Keratinocyte (primary cell): ENCODE measurements around the gene WDSUB1. TPM values are rescaled to one million over a fixed set of nuclear protein-coding genes. Genes with fewer than 3 reads are reported as not detected.

Experiments used
- DNase-seq: peaks from one replicate; pipeline ENCODE4 v3.0.0-alpha.2; 2011; ENCODE audit warnings: low read depth, missing footprints, low spot score
- FAIRE-seq: peaks from 2 replicates; lab custom pipeline; 2011; peaks lifted over from hg19 to GRCh38; lab: Jason Lieb, UNC
- H2AFZ ChIP-seq: 2 replicates; pipeline ENCODE4 v1.6.0; 2012; ENCODE audit warnings: low read length, control low read depth, inconsistent platforms; ENCODE audit not compliant: control insufficient read depth
- H3K27ac ChIP-seq: 2 replicates; pipeline ENCODE4 v1.5.1; 2011; ENCODE audit warnings: low read length; ENCODE audit not compliant: control insufficient read depth, insufficient read depth
- H3K27me3 ChIP-seq: 3 replicates; pipeline ENCODE4 v1.6.0; 2011; ENCODE audit warnings: low read length; ENCODE audit not compliant: control insufficient read depth, insufficient read depth; ENCODE audit errors: extremely low read depth
- H3K36me3 ChIP-seq, 2 experiments: 2 replicates in 1 of 2; 3 replicates in 1 of 2; pipeline ENCODE4 v1.5.1; 2011; ENCODE audit warnings: low read length in 2 of 2, mild to moderate bottlenecking in 1 of 2; ENCODE audit not compliant: control insufficient read depth in 2 of 2, insufficient read depth in 2 of 2; ENCODE audit errors: extremely low read depth in 1 of 2
- H3K4me1 ChIP-seq: 3 replicates; pipeline ENCODE4 v1.5.1; 2011; ENCODE audit warnings: low read length; ENCODE audit not compliant: control insufficient read depth, insufficient read depth; ENCODE audit errors: extremely low read depth
- H3K4me2 ChIP-seq: 3 replicates; pipeline ENCODE4 v1.6.0; 2011; ENCODE audit warnings: low read depth, low read length; ENCODE audit not compliant: control insufficient read depth, insufficient read depth; ENCODE audit errors: extremely low read depth
- H3K4me3 ChIP-seq, 3 experiments: fragments of 200-600 bp in 1 of 3; sonication (generic) in 1 of 3; 2 replicates in 2 of 3; 3 replicates in 1 of 3; pipeline ENCODE4 v1.5.1; 2011 to 2016; ENCODE audit warnings: low read length in 3 of 3, mild to moderate bottlenecking in 3 of 3, control low read depth in 2 of 3, inconsistent platforms in 1 of 3, low read depth in 1 of 3, mixed read lengths in 1 of 3, mixed run types in 1 of 3, moderate library complexity in 1 of 3; ENCODE audit not compliant: control insufficient read depth in 2 of 3, insufficient read depth in 2 of 3; ENCODE audit errors: extremely low read depth in 1 of 3
- H3K79me2 ChIP-seq: 2 replicates; pipeline ENCODE4 v1.6.0; 2012; ENCODE audit warnings: low read length; ENCODE audit not compliant: control insufficient read depth, insufficient read depth
- H3K9ac ChIP-seq: 3 replicates; pipeline ENCODE4 v1.6.0; 2011; ENCODE audit warnings: low read length; ENCODE audit not compliant: control insufficient read depth, insufficient read depth; ENCODE audit errors: extremely low read depth
- H3K9me1 ChIP-seq: 3 replicates; pipeline ENCODE4 v1.6.0; 2011; ENCODE audit warnings: low read length; ENCODE audit not compliant: control insufficient read depth, insufficient read depth; ENCODE audit errors: extremely low read depth
- H3K9me3 ChIP-seq: 2 replicates; pipeline ENCODE4 v1.5.1; 2012; ENCODE audit warnings: low read depth, low read length; ENCODE audit not compliant: control insufficient read depth
- H4K20me1 ChIP-seq: 3 replicates; pipeline ENCODE4 v1.6.0; 2011; ENCODE audit warnings: low read length; ENCODE audit not compliant: control insufficient read depth, insufficient read depth; ENCODE audit errors: extremely low read depth
- CTCF ChIP-seq, 3 experiments: IDR thresholded peaks in 1 of 3; conservative IDR thresholded peaks in 1 of 3; optimal IDR thresholded peaks in 1 of 3; 2 replicates in 2 of 3; 3 replicates in 1 of 3; pipeline versions ENCODE3 to v1.5.1; 2011; ENCODE audit warnings: low read length in 3 of 3, mild to moderate bottlenecking in 3 of 3, moderate library complexity in 2 of 3, control low read depth in 1 of 3, inconsistent platforms in 1 of 3; ENCODE audit not compliant: insufficient read depth in 2 of 3; ENCODE audit errors: extremely low read depth in 1 of 3
- EZH2 ChIP-seq: IDR thresholded peaks from one replicate; pipeline ENCODE4 v1.6.1; 2012; ENCODE audit warnings: inconsistent platforms, mild to moderate bottlenecking, low read length, moderate library complexity
- dilution Hi-C: fragments of 300-500 bp; cut with MboI; formaldehyde crosslinking; loops from one replicate; pipeline ENCODE4 v1.7.0; 2020; ENCODE audit warnings: low sequenced_read_pairs; ENCODE audit not compliant: extremely low pct_ligation_motif_present
- polyA plus RNA-seq, 5 experiments: library from polyadenylated mRNA; depleted of rRNA in 3 of 5; stranded (reverse) in 3 of 5; stranded (forward) in 1 of 5; unstranded in 1 of 5; fragments of >200 nt; gene quantifications; 1 replicate in 1 of 5; 2 replicates in 3 of 5; 3 replicates in 1 of 5; pipeline versions ENCODE4 v1.2.1 to v1.2.3, GENCODE V29; 2011 to 2012; ENCODE audit warnings: missing spikeins in 2 of 5, low read depth in 1 of 5, low replicate concordance in 1 of 5

Gene WDSUB1
- polyA plus RNA-seq, 1 donor (not counting 4 experiments of a cell fraction or from before 2014, with no cell fraction given), result 4.0 TPM

- H3K9me1 ChIP-seq, result no peaks in the 10 kb centered on the region
- H4K20me1 ChIP-seq, result no peaks in the 10 kb centered on the region
- no peak for DNase-seq
- H2AFZ ChIP-seq, result no peak overlapping the region
- no peak for FAIRE-seq
- H3K27me3 ChIP-seq, result no peaks in the 10 kb centered on the region
- H3K9me3 ChIP-seq, result no peaks in the 10 kb centered on the region
- dilution Hi-C loops, result no loop called here
- no peaks in the 10 kb centered on the region for H3K79me2 ChIP-seq
- H3K9ac ChIP-seq, result no peak overlapping the region
- H3K4me1 ChIP-seq, result no peaks in the 10 kb centered on the region
- no peak overlapping the region for H3K27ac ChIP-seq
- H3K36me3 ChIP-seq, result peaks cover 26 to 31% of the 10 kb centered on the region in 2 experiments
- no peak overlapping the region for H3K4me2 ChIP-seq
- TF ChIP-seq EZH2, result no peak
- TF ChIP-seq CTCF (optimal IDR thresholded peaks at IDR 0.05 in 1 of 3, IDR thresholded peaks at IDR 0.05 in 1 of 3, conservative IDR thresholded peaks at IDR 0.05 in 1 of 3; ENCODE audit: extremely low read depth in 1 of 3, insufficient read depth in 2 of 3, low read length in 3 of 3), result no peak
- H3K4me3 ChIP-seq, result no peak overlapping the region
Measured at GRCh38 chr2:159200498-159200897, 86.0 kb downstream of the WDSUB1 start.

- Histone ChIP-seq H3K4me2 (no peak overlapping the region), H4K20me1 (no peaks in the 10 kb centered on the region), H2AFZ (no peak overlapping the region), H3K9ac (no peak overlapping the region), H3K9me3 (no peaks in the 10 kb centered on the region), H3K27me3 (no peaks in the 10 kb centered on the region), H3K36me3 (peaks cover 28 to 31% of the 10 kb centered on the region in 2 experiments), H3K4me1 (no peaks in the 10 kb centered on the region), H3K4me3 (no peak overlapping the region), H3K79me2 (no peaks in the 10 kb centered on the region), H3K27ac (no peak overlapping the region), H3K9me1 (no peaks in the 10 kb centered on the region)
- no peak for DNase-seq
- TF ChIP-seq CTCF (optimal IDR thresholded peaks at IDR 0.05 in 1 of 3, IDR thresholded peaks at IDR 0.05 in 1 of 3, conservative IDR thresholded peaks at IDR 0.05 in 1 of 3; ENCODE audit: extremely low read depth in 1 of 3, insufficient read depth in 2 of 3, low read length in 3 of 3) (no peak), EZH2 (no peak)
- dilution Hi-C loops, result no loop called here
- FAIRE-seq, result no peak
Measured at GRCh38 chr2:159199761-159200465, 86.6 kb downstream of the WDSUB1 start.
